Hindlimb muscle (tissue), 1 donor: ENCODE results near the gene FOXK1. TPM values are rescaled to one million over a fixed set of nuclear protein-coding genes. Genes with fewer than 3 reads are reported as not detected.
"Not testable (repeated sequence)": the region's sequence is repeated elsewhere in the genome, so short reads cannot be mapped to it uniquely, and the experiment has no call there.

Experiments used
- DNase-seq: peaks from one replicate; pipeline ENCODE4 v3.0.0-alpha.2; 2013
- polyA plus RNA-seq: library from polyadenylated mRNA; unstranded; fragments of 120-200 nt; gene quantifications from one replicate; pipeline ENCODE4 v1.2.1, GENCODE V29; 2013; ENCODE audit not compliant: insufficient read length

Gene FOXK1
- polyA plus RNA-seq, 1 donor = 25.6 TPM

GRCh38 chr7:4667776-4668509, 14.2 kb upstream of the FOXK1 start:
- DNase-seq = no peak

- DNase-seq = no peak
Measured at GRCh38 chr7:4668510-4668847, 13.6 kb upstream of the FOXK1 start.

- DNase-seq = no peak
Measured at GRCh38 chr7:4670791-4671190, 11.3 kb upstream of the FOXK1 start.

GRCh38 chr7:4675771-4676367, 6.2 kb upstream of the FOXK1 start:
- DNase-seq = no peak

GRCh38 chr7:4677518-4677917, 4.6 kb upstream of the FOXK1 start:
- not testable (repeated sequence) for DNase-seq

- no peak for DNase-seq
Measured at GRCh38 chr7:4681218-4681851, 760 bp upstream of the FOXK1 start.

GRCh38 chr7:4682621-4683042, 537 bp downstream of the FOXK1 start:
- DNase-seq = no peak

- no peak for DNase-seq
Measured at GRCh38 chr7:4683043-4683883, 1.2 kb downstream of the FOXK1 start.

GRCh38 chr7:4683884-4684565, 1.9 kb downstream of the FOXK1 start:
- DNase-seq = peak; percentile 58

- no peak for DNase-seq
Measured at GRCh38 chr7:4684846-4685245, 2.8 kb downstream of the FOXK1 start.

- DNase-seq = not testable (repeated sequence)
Measured at GRCh38 chr7:4685676-4686075, 3.6 kb downstream of the FOXK1 start.

- no peak for DNase-seq
Measured at GRCh38 chr7:4687956-4688355, 5.9 kb downstream of the FOXK1 start.

GRCh38 chr7:4689151-4689550, 7.1 kb downstream of the FOXK1 start:
- no peak for DNase-seq

- DNase-seq = no peak
Measured at GRCh38 chr7:4689668-4690067, 7.6 kb downstream of the FOXK1 start.

GRCh38 chr7:4690953-4691856, 9.1 kb downstream of the FOXK1 start:
- no peak for DNase-seq

- peak; percentile 80 for DNase-seq
Measured at GRCh38 chr7:4692055-4692454, 10.0 kb downstream of the FOXK1 start.

GRCh38 chr7:4692622-4693021, 10.5 kb downstream of the FOXK1 start:
- not testable (repeated sequence) for DNase-seq

- DNase-seq = no peak
Measured at GRCh38 chr7:4693152-4693551, 11.1 kb downstream of the FOXK1 start.

GRCh38 chr7:4693749-4694148, 11.7 kb downstream of the FOXK1 start:
- no peak for DNase-seq

- no peak for DNase-seq
Measured at GRCh38 chr7:4694305-4694704, 12.2 kb downstream of the FOXK1 start.

- DNase-seq = no peak
Measured at GRCh38 chr7:4698707-4699275, 16.7 kb downstream of the FOXK1 start.
